Neutrophil (primary cell): ENCODE measurements around the gene HHAT.

Experiments used
- H3K27ac ChIP-seq: fragments of 200-600 bp; sonication (generic); 2 replicates; pipeline ENCODE4 v1.5.1; 2016; ENCODE audit warnings: mild to moderate bottlenecking, moderate library complexity
- H3K27me3 ChIP-seq: fragments of 200-600 bp; sonication (generic); 2 replicates; pipeline ENCODE4 v1.6.0; 2016; ENCODE audit warnings: mild to moderate bottlenecking
- H3K36me3 ChIP-seq: fragments of 200-600 bp; sonication (generic); 2 replicates; pipeline ENCODE4 v1.5.1; 2017
- H3K4me1 ChIP-seq, 2 experiments: fragments of 200-600 bp in 1 of 2; sonication (generic) in 1 of 2; 1 replicate in 1 of 2; 2 replicates in 1 of 2; pipeline versions ENCODE4 v1.5.1 to v1.6.1; 2013 to 2016; ENCODE audit warnings: low read depth in 1 of 2, low read length in 1 of 2, mild to moderate bottlenecking in 1 of 2, moderate library complexity in 1 of 2; ENCODE audit not compliant: control insufficient read depth in 1 of 2, insufficient read depth in 1 of 2
- H3K4me3 ChIP-seq, 2 experiments: fragments of 200-600 bp in 1 of 2; sonication (generic) in 1 of 2; 1 replicate in 1 of 2; 2 replicates in 1 of 2; pipeline ENCODE4 v1.5.1; 2013 to 2016; ENCODE audit warnings: low read depth in 1 of 2, low read length in 1 of 2, mild to moderate bottlenecking in 1 of 2, moderate library complexity in 1 of 2
- H3K9me3 ChIP-seq: fragments of 200-600 bp; sonication (generic); 2 replicates; pipeline ENCODE4 v1.5.1; 2016
- CTCF ChIP-seq: fragments of 200-600 bp; sonication (generic); IDR thresholded peaks from 2 replicates; pipeline ENCODE4 v1.5.1; 2016; ENCODE audit warnings: antibody characterized with exemption

The HHAT gene

GRCh38 chr1:210620867-210621488 lies 292.3 kb downstream of the HHAT start:
- TF ChIP-seq CTCF = no peak
- no peak overlapping the region for H3K27ac ChIP-seq
- H3K27me3 ChIP-seq = no peaks in the 10 kb centered on the region
- no peaks in the 10 kb centered on the region for H3K4me1 ChIP-seq
- H3K36me3 ChIP-seq = no peaks in the 10 kb centered on the region
- H3K4me3 ChIP-seq = no peak overlapping the region
- no peaks in the 10 kb centered on the region for H3K9me3 ChIP-seq

DNA sequence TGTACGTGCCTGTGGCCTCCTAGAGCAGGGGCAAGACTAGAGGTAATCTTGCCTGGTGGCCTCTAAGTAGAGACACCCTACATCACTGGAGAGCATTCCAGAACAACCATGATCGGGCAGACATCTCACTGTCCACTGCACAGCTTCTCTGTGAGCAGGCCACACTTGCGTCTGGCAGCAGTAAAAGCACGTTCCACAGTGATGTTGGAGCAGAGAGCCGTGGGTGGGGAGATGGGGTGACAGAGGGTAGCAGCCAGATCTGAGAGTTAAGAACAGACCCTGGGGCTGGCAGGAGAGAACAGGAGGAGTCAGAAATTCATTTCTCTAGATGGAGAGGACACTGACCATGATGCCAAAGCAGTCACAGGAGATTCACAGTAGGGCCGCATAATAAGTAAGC lies 293.0 kb downstream of the HHAT start:
- Histone ChIP-seq H3K9me3 (no peaks in the 10 kb centered on the region), H3K4me3 (no peak overlapping the region), H3K36me3 (no peaks in the 10 kb centered on the region), H3K4me1 (no peaks in the 10 kb centered on the region), H3K27ac (no peak overlapping the region), H3K27me3 (no peaks in the 10 kb centered on the region)
- no peak for TF ChIP-seq CTCF

- H3K36me3 ChIP-seq = no peaks in the 10 kb centered on the region
- H3K27ac ChIP-seq = no peak overlapping the region
- no peak overlapping the region for H3K4me3 ChIP-seq
- no peak for TF ChIP-seq CTCF
- no peaks in the 10 kb centered on the region for H3K4me1 ChIP-seq
- no peaks in the 10 kb centered on the region for H3K9me3 ChIP-seq
- no peaks in the 10 kb centered on the region for H3K27me3 ChIP-seq
Measured at GRCh38 chr1:210624722-210625121, 296.0 kb downstream of the HHAT start.

DNA sequence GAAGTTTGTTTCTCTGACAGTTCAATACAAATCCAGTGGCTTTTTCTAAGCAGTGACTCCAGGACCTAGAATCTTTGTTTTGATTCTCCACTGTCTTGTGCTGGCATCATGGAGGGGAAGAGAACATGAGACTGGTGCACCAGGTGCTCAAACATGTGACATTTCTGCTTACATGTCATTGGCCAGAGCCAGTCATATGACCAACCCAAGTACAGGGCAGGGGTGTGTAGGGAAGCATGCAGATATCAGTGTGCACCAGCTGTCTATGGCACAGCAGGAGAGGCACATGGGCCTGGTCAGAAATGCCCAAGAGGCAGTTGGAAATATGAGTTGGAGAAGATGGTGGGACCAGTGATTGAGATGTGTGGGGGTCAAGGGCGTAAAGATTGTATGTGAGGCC lies 297.0 kb downstream of the HHAT start:
- no peaks in the 10 kb centered on the region for H3K27me3 ChIP-seq
- no peaks in the 10 kb centered on the region for H3K36me3 ChIP-seq
- no peaks in the 10 kb centered on the region for H3K9me3 ChIP-seq
- TF ChIP-seq CTCF = no peak
- H3K4me1 ChIP-seq = no peaks in the 10 kb centered on the region
- no peak overlapping the region for H3K4me3 ChIP-seq
- no peak overlapping the region for H3K27ac ChIP-seq

DNA sequence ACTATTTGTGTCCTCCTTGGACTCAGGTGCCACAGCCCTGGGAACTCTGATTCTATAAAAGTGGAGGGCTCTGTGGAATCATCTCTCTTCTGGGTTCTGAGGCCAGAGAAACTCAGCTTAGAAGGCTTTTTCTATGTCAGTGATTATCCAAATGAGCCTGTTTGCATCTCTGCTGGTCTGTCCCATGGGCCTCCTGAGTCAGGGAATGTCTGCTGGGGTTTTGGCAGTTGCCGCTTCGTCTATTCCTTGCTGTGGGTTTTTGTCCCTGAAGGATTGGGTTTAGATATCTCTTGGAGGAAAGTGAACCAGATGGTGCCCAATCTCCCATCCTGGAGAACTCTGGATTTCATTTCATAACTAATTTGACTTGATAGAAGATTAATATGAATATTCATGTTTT lies 297.6 kb downstream of the HHAT start:
- no peak overlapping the region for H3K4me3 ChIP-seq
- no peaks in the 10 kb centered on the region for H3K9me3 ChIP-seq
- H3K27me3 ChIP-seq = no peaks in the 10 kb centered on the region
- no peaks in the 10 kb centered on the region for H3K4me1 ChIP-seq
- no peak for TF ChIP-seq CTCF
- H3K27ac ChIP-seq = no peak overlapping the region
- H3K36me3 ChIP-seq = no peaks in the 10 kb centered on the region

DNA sequence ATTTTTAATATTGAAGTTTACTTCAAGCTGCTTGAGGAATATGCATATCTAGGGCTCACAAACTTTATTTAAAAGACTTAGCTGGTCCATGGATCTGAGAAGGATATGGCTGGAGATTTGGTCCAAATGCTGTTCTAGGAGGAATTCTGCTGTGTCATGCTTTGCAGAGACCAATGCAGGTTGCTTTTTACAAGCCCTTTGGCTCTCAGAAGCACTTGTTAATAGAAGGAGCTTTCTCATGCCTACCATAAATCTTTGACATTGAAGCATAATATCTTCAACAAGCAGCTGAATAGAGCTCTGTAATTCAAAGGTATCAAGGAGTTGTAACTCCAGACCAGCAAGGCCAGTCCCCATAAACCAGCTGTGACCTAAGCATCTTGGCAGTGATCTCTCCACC lies 299.1 kb downstream of the HHAT start:
- no peaks in the 10 kb centered on the region for H3K9me3 ChIP-seq
- no peaks in the 10 kb centered on the region for H3K36me3 ChIP-seq
- H3K4me1 ChIP-seq = no peaks in the 10 kb centered on the region
- no peak for TF ChIP-seq CTCF
- no peak overlapping the region for H3K4me3 ChIP-seq
- H3K27ac ChIP-seq = no peak overlapping the region
- H3K27me3 ChIP-seq = no peaks in the 10 kb centered on the region
